GM12878 (cell line): ENCODE results near the gene RGMB. TPM values are rescaled to one million over a fixed set of nuclear protein-coding genes. Genes with fewer than 3 reads are reported as not detected.

Experiments
- ATAC-seq: fragments of 200-7000 bp; cut with Tn5 transposase; 3 replicates; pipeline ENCODE4 v1.9.1; 2020; ENCODE audit warnings: mild to moderate bottlenecking, moderate library complexity
- BruUV-seq: library from RNA; stranded (reverse); fragments of 400-500 nt; replicated peaks from 2 replicates; lab custom pipeline; 2021; lab: Mats Ljungman, UMichigan
- CTCF ChIA-PET: fragments of 300-600 bp; sonication (Branson Sonifier 250); formaldehyde crosslinking; extraction: SDS; loops from one replicate; lab custom pipeline; 2021; ENCODE audit warnings: inconsistent platforms; lab: Yijun Ruan, JAX
- POLR2A ChIA-PET: fragments of 350-600 bp; formaldehyde crosslinking; extraction: SDS; loops from one replicate; lab custom pipeline; 2021; ENCODE audit warnings: inconsistent platforms; lab: Charles Lee
- RAD21 ChIA-PET: fragments of 300-600 bp; sonication (Branson Sonifier 250); formaldehyde crosslinking; loops from one replicate; lab custom pipeline; 2023; ENCODE audit warnings: antibody characterized with exemption; ENCODE audit not compliant: unreplicated experiment; lab: Charles Lee
- SMC1A ChIA-PET: fragments of 300-600 bp; sonication (Branson Sonifier 250); formaldehyde crosslinking; loops from one replicate; lab custom pipeline; 2023; ENCODE audit not compliant: unreplicated experiment, uncharacterized antibody; lab: Charles Lee
- DNase-seq: peaks from one replicate; pipeline ENCODE4 v3.0.0-alpha.2; 2011; ENCODE audit warnings: low read depth, low spot score
- FAIRE-seq: peaks from 3 replicates; lab custom pipeline; 2011; peaks lifted over from hg19 to GRCh38; lab: Jason Lieb, UNC
- H2AFZ ChIP-seq: 2 replicates; pipeline ENCODE4 v1.6.0; 2011; ENCODE audit warnings: low read depth, low read length, control low read depth; ENCODE audit not compliant: control insufficient read depth
- H3K27ac ChIP-seq: 2 replicates; pipeline ENCODE4 v1.5.1; 2011; ENCODE audit warnings: control low read depth; ENCODE audit not compliant: control insufficient read depth, insufficient read depth
- H3K27me3 ChIP-seq, 2 experiments: replicated peaks in 1 of 2; 2 replicates each; pipeline versions ENCODE4 v1.6.0 to v1.6.1; 2011; ENCODE audit warnings: low read length in 1 of 2; ENCODE audit not compliant: control insufficient read depth in 2 of 2, insufficient read depth in 2 of 2
- H3K36me3 ChIP-seq, 2 experiments: 2 replicates each; pipeline ENCODE4 v1.5.1; 2011; ENCODE audit warnings: low read length in 1 of 2; ENCODE audit not compliant: control insufficient read depth in 2 of 2, insufficient read depth in 2 of 2
- H3K4me1 ChIP-seq: 2 replicates; pipeline ENCODE4 v1.6.1; 2011; ENCODE audit warnings: mild to moderate bottlenecking, low read length, moderate library complexity, mixed read lengths; ENCODE audit not compliant: control insufficient read depth, insufficient read depth
- H3K4me2 ChIP-seq: 2 replicates; pipeline ENCODE4 v1.6.0; 2011; ENCODE audit warnings: control low read depth; ENCODE audit not compliant: control insufficient read depth, insufficient read depth
- H3K4me3 ChIP-seq: fragments of 200-600 bp; sonication (generic); 2 replicates; pipeline ENCODE4 v1.5.1; 2016
- H3K79me2 ChIP-seq: 2 replicates; pipeline ENCODE4 v1.6.0; 2011; ENCODE audit warnings: low read length; ENCODE audit not compliant: control insufficient read depth, insufficient read depth
- H3K9ac ChIP-seq: 2 replicates; pipeline ENCODE4 v1.8.0; 2011; ENCODE audit warnings: low read length, control low read depth, mixed read lengths; ENCODE audit not compliant: control insufficient read depth, insufficient read depth
- H3K9me3 ChIP-seq: replicated peaks from 3 replicates; pipeline ENCODE4 v1.5.1; 2011; ENCODE audit warnings: mild to moderate bottlenecking, low read length; ENCODE audit not compliant: control insufficient read depth, insufficient read depth
- H4K20me1 ChIP-seq: 2 replicates; pipeline ENCODE4 v1.6.0; 2011; ENCODE audit not compliant: control insufficient read depth, insufficient read depth
- BACH1 ChIP-seq: fragments of 450-650 bp; IDR thresholded peaks from 2 replicates; pipeline ENCODE4 v1.6.1; 2017; ENCODE audit warnings: mild to moderate bottlenecking, borderline replicate concordance
- CBX3 ChIP-seq: fragments of 200-600 bp; sonication (generic); IDR thresholded peaks from 2 replicates; pipeline ENCODE4 v1.6.1; 2016; ENCODE audit warnings: low read depth, borderline replicate concordance
- E2F4 ChIP-seq: IDR thresholded peaks from 2 replicates; pipeline ENCODE4 v1.6.1; 2012; ENCODE audit warnings: low read depth, low read length, improper control_type of control experiment
- EP300 ChIP-seq, 2 experiments: fragments of 150-350 bp in 1 of 2; IDR thresholded peaks; 2 replicates each; pipeline ENCODE4 v1.6.1; 2011 to 2012; ENCODE audit warnings: low read depth in 2 of 2, low read length in 2 of 2, borderline replicate concordance in 1 of 2, improper control_type of control experiment in 1 of 2, inconsistent platforms in 1 of 2; ENCODE audit not compliant: control insufficient read depth in 1 of 2
- FOXK2 ChIP-seq: fragments of 450-650 bp; IDR thresholded peaks from 2 replicates; pipeline ENCODE4 v1.6.1; 2017; ENCODE audit warnings: mild to moderate bottlenecking, moderate library complexity
- HDAC6 ChIP-seq: fragments of 200-600 bp; sonication (generic); IDR thresholded peaks from one replicate; pipeline ENCODE4 v1.8.0; 2017; ENCODE audit warnings: antibody characterized with exemption; ENCODE audit not compliant: unreplicated experiment
- MTA2 ChIP-seq: fragments of 450-650 bp; IDR thresholded peaks from 2 replicates; pipeline ENCODE4 v1.6.1; 2016; ENCODE audit warnings: low read depth, mild to moderate bottlenecking, moderate library complexity
- NR2C2 ChIP-seq: IDR thresholded peaks from 2 replicates; pipeline ENCODE4 v1.6.1; 2011; ENCODE audit warnings: borderline replicate concordance, low read depth; ENCODE audit not compliant: control insufficient read depth, insufficient read length
- SPI1 ChIP-seq: IDR thresholded peaks from 2 replicates; pipeline ENCODE4 v1.6.1; 2011; ENCODE audit warnings: low read depth, mild to moderate bottlenecking, low read length, moderate library complexity, borderline replicate concordance; ENCODE audit not compliant: insufficient read depth
- STAT1 ChIP-seq: fragments of 450-650 bp; conservative IDR thresholded peaks from 2 replicates; pipeline ENCODE4 v1.6.1; 2014; ENCODE audit warnings: antibody characterized with exemption, mild to moderate bottlenecking
- TCF12 ChIP-seq: IDR thresholded peaks from 2 replicates; pipeline ENCODE4 v1.6.1; 2011; ENCODE audit warnings: low read depth, mild to moderate bottlenecking, low read length
- YY1 ChIP-seq: IDR thresholded peaks from 2 replicates; pipeline ENCODE4 v1.6.1; 2011; ENCODE audit warnings: low read depth, mild to moderate bottlenecking, low read length
- ZBED1 ChIP-seq: IDR thresholded peaks from 2 replicates; pipeline ENCODE4 v1.6.1; 2016; ENCODE audit warnings: borderline replicate concordance
- WGBS: methylation state at CpG from one replicate; pipeline ENCODE4 v1.1.6; 2016; ENCODE audit warnings: low lambda C conversion rate; ENCODE audit not compliant: insufficient replicate concordance, insufficient coverage; ENCODE audit errors: missing lambda C conversion rate; 5-methylcytosine and 5-hydroxymethylcytosine counted together
- in situ Hi-C: fragments of 300-500 bp; cut with MboI; formaldehyde crosslinking; loops from 9 replicates; pipeline ENCODE4 v1.14.3; 2018; ENCODE audit warnings: mixed read lengths
- intact Hi-C: fragments of 100-400 bp; cut with micrococcal nuclease; formaldehyde crosslinking; loops from one replicate; pipeline ENCODE4 v1.14.2; 2022; ENCODE audit not compliant: unreplicated experiment
- polyA plus RNA-seq, 11 experiments: library from polyadenylated mRNA; depleted of rRNA in 4 of 11; unstranded in 6 of 11; stranded (reverse) in 5 of 11; fragments of >200 nt; fragmentation: Nextera tagmentation in 4 of 11; fragmentation: Illumina TruSeq in 1 of 11; extraction: Ambion mirVana in 4 of 11; extraction: Trizol in 1 of 11; gene quantifications; 1 replicate in 1 of 11; 2 replicates in 10 of 11; pipeline versions ENCODE4 v1.2.1 to v1.2.3, GENCODE V29; 2011 to 2016; ENCODE audit warnings: inconsistent platforms in 2 of 11, missing spikeins in 2 of 11, low read depth in 1 of 11
- total RNA-seq, 4 experiments: library from RNA; depleted of rRNA in 3 of 4; stranded (reverse); fragments of >200 nt in 3 of 4; fragmentation: Illumina TruSeq in 1 of 4; extraction: Trizol in 1 of 4; gene quantifications; 2 replicates each; pipeline versions ENCODE4 v1.2.1 to v1.2.3, GENCODE V29; 2013 to 2021
- TF ChIP-seq, protein P1 (sequence below): IDR thresholded peaks from 2 replicates; pipeline ENCODE4 v1.6.1; 2012; ENCODE audit warnings: mild to moderate bottlenecking, low read depth, low read length
- TF ChIP-seq, protein P2 (sequence below): fragments of 150-350 bp; IDR thresholded peaks from 2 replicates; pipeline ENCODE4 v1.6.1; 2016; ENCODE audit warnings: low read depth, low read length

RGMB gene
- total and polyA plus RNA-seq, 10 of the 15 experiments (the other 5 are each of a cell fraction or from before 2014, with no cell fraction given): 1.3 to 15.3 (median 7.4) TPM

DNA sequence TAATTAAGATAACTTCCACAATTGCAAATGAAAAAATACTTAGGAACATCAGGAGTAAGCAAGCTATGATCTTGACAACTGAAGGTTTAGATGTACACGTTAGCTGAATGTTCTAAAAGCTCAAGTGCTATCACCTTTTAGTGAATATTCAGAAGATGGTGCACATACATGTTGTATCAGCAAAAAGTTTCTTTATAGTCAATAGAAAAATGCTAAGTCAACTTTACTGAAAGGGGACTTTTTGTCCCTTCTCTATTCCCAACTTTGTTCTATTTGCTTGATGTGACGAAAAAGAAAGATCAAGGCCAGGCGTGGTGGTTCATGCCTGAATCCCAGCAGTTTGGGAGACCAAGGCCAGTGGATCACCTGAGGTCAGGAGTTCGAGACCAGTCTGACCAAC lies 7.6 kb upstream of the RGMB start (continued):
- TF ChIP-seq, protein P1, sequence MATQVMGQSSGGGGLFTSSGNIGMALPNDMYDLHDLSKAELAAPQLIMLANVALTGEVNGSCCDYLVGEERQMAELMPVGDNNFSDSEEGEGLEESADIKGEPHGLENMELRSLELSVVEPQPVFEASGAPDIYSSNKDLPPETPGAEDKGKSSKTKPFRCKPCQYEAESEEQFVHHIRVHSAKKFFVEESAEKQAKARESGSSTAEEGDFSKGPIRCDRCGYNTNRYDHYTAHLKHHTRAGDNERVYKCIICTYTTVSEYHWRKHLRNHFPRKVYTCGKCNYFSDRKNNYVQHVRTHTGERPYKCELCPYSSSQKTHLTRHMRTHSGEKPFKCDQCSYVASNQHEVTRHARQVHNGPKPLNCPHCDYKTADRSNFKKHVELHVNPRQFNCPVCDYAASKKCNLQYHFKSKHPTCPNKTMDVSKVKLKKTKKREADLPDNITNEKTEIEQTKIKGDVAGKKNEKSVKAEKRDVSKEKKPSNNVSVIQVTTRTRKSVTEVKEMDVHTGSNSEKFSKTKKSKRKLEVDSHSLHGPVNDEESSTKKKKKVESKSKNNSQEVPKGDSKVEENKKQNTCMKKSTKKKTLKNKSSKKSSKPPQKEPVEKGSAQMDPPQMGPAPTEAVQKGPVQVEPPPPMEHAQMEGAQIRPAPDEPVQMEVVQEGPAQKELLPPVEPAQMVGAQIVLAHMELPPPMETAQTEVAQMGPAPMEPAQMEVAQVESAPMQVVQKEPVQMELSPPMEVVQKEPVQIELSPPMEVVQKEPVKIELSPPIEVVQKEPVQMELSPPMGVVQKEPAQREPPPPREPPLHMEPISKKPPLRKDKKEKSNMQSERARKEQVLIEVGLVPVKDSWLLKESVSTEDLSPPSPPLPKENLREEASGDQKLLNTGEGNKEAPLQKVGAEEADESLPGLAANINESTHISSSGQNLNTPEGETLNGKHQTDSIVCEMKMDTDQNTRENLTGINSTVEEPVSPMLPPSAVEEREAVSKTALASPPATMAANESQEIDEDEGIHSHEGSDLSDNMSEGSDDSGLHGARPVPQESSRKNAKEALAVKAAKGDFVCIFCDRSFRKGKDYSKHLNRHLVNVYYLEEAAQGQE: no peak
- TF ChIP-seq STAT1: no peak
- TF ChIP-seq, all 136 proteins: peak for 0

GRCh38 chr5:98767581-98767980 lies 5.9 kb upstream of the RGMB start:
- in situ Hi-C loops (no loop called here), intact Hi-C loops (loop anchor here (5.0 kb wide), 2 partner anchors 1230 to 1470 kb away; no protein-coding TSS in a partner anchor)
- Histone ChIP-seq H3K27me3 (peaks cover 3 to 10% of the 10 kb centered on the region in 2 experiments; a peak in 3 of 4 replicates), H3K9ac (no peak overlapping the region), H3K79me2 (no peaks in the 10 kb centered on the region), H3K4me3 (no peak overlapping the region), H3K9me3 (no peaks in the 10 kb centered on the region), H3K4me2 (no peak overlapping the region), H4K20me1 (no peaks in the 10 kb centered on the region), H3K4me1 (peaks cover 9% of the 10 kb centered on the region), H2AFZ (no peak overlapping the region), H3K27ac (no peak overlapping the region), H3K36me3 (no peaks in the 10 kb centered on the region)
- no peak for FAIRE-seq
- ChIA-PET POLR2A (no interaction called here), SMC1A (interaction anchor here (0.9 to 5.3 kb wide), 9 partner anchors 10 to 1470 kb away, joined by 3 to 24 read pairs (median 4); no protein-coding TSS in a partner anchor), CTCF (interaction anchor here (0.7 to 7.5 kb wide), 24 partner anchors 9 to 1597 kb away, joined by 3 to 104 read pairs (median 5); no protein-coding TSS in a partner anchor), RAD21 (interaction anchor here (1.0 to 2.3 kb wide), 3 partner anchors 10 to 1536 kb away, joined by 3 to 12 read pairs (median 9); no protein-coding TSS in a partner anchor)
- 18% methylated on average over 2 of the region's 2 CpGs for WGBS
- no TSS peak for BruUV-seq
- no peak for ATAC-seq
- no peak for DNase-seq
- TF ChIP-seq MTA2: no peak
- TF ChIP-seq, protein P2, sequence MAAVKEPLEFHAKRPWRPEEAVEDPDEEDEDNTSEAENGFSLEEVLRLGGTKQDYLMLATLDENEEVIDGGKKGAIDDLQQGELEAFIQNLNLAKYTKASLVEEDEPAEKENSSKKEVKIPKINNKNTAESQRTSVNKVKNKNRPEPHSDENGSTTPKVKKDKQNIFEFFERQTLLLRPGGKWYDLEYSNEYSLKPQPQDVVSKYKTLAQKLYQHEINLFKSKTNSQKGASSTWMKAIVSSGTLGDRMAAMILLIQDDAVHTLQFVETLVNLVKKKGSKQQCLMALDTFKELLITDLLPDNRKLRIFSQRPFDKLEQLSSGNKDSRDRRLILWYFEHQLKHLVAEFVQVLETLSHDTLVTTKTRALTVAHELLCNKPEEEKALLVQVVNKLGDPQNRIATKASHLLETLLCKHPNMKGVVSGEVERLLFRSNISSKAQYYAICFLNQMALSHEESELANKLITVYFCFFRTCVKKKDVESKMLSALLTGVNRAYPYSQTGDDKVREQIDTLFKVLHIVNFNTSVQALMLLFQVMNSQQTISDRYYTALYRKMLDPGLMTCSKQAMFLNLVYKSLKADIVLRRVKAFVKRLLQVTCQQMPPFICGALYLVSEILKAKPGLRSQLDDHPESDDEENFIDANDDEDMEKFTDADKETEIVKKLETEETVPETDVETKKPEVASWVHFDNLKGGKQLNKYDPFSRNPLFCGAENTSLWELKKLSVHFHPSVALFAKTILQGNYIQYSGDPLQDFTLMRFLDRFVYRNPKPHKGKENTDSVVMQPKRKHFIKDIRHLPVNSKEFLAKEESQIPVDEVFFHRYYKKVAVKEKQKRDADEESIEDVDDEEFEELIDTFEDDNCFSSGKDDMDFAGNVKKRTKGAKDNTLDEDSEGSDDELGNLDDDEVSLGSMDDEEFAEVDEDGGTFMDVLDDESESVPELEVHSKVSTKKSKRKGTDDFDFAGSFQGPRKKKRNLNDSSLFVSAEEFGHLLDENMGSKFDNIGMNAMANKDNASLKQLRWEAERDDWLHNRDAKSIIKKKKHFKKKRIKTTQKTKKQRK: no peak
- no peak for TF ChIP-seq HDAC6
- TF ChIP-seq SPI1: no peak
- no peak for TF ChIP-seq E2F4
- no peak for TF ChIP-seq CBX3
- TF ChIP-seq ZBED1: no peak
- no peak for TF ChIP-seq BACH1
- TF ChIP-seq TCF12: no peak
- TF ChIP-seq EP300 (IDR thresholded peaks at IDR 0.05; ENCODE audit: borderline replicate concordance in 1 of 2, control insufficient read depth in 1 of 2, low read depth in 2 of 2, low read length in 2 of 2): no peak
- no peak for TF ChIP-seq NR2C2
- TF ChIP-seq FOXK2: no peak
- TF ChIP-seq YY1: no peak
